ENCODE results near the gene ELAC2. TPM values are rescaled to one million over a fixed set of nuclear protein-coding genes. Genes with fewer than 3 reads are reported as not detected.

The ELAC2 gene
- polyA plus RNA-seq, 12 donors = 38.3 to 63.6 (median 47.8) TPM; not detected in 1

GRCh38 chr17:13025258-13025627 lies 7.4 kb upstream of the ELAC2 start:
- no peak for DNase-seq

DNA sequence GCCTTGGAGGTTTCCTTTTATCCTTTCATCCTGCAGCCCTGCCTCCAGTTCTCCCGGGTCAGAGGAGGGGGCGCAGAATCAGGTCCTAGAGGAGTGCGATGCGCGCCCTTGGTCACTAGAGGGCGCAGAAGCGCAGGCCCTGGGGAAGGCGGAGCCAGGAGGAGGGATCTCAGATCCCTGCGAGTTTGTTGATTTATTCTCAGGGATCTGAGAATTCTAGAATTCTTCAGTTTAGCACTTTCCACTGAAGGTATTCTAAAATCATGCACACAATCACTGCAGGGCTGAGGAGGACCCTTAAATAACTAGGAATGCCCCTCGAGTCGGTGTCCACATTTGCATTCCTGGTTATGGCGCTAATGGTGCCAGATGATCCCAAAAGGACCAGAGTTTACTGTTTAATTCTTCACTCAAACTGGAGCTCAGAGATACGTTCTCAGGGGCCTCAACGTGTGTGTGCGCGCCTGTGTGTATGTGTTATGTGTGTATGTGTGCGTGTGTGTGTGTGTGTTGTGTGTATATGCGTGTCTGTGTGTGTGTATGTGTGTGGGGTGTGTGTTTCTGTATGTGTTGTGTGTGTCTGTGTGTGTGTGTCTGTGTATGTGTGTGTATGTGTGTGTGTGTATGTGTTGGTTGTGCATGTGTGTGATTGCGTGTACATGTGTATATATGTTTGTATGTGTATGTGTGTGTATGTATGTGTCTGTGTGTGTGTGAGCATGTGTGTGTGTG lies 6.9 kb upstream of the ELAC2 start:
- DNase-seq = peak; percentile 76

- no peak for DNase-seq
Observed at GRCh38 chr17:13024016-13024415, 6.2 kb upstream of the ELAC2 start.

- DNase-seq = no peak
Observed at GRCh38 chr17:13016881-13017654, 759 bp downstream of the ELAC2 start.

DNA sequence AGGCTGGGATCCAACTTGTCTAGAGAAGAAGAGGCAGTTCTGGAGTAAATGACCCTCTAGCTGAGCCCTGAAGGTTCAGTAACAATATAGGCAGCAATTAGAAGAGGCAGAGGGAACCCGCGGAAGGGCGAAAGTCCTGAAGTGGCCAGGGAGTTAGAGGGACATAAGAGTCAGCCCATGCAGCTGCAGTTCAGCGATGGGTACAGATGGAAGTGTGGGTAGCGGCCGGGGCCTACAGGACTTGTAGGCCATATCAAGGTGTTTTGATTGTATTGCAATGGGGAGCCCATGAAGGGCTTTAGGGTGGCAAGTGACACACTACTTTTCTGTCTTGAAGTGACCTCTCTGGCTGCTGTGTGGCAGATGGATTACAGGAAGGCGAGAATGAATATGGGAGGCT lies 3.0 kb downstream of the ELAC2 start:
- DNase-seq = no peak

- no peak for DNase-seq
Observed at GRCh38 chr17:13010959-13011358, 6.9 kb downstream of the ELAC2 start.

GRCh38 chr17:13008461-13008860 lies 9.4 kb downstream of the ELAC2 start:
- no peak for DNase-seq

- no peak for DNase-seq
Observed at GRCh38 chr17:13005530-13005929, 12.3 kb downstream of the ELAC2 start.

DNA sequence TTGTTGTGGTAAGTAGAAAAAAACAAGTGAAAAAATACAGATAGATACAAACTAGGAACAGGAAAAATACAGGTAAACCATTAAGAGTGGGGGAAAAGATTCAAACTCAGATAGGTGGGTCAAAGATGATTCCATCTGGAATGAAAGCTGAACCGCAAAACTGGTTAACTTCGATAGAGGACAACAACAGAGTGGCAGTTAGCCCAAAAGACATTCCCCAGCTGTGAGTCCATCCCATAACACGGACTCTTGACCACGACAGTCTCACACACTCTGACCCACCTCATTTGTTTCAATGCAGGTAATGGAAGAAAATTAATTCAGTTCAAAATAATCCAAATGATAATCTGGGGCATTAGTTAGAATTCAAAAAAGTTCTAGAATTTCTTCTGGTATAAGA lies 13.5 kb downstream of the ELAC2 start:
- DNase-seq = no peak

DNA sequence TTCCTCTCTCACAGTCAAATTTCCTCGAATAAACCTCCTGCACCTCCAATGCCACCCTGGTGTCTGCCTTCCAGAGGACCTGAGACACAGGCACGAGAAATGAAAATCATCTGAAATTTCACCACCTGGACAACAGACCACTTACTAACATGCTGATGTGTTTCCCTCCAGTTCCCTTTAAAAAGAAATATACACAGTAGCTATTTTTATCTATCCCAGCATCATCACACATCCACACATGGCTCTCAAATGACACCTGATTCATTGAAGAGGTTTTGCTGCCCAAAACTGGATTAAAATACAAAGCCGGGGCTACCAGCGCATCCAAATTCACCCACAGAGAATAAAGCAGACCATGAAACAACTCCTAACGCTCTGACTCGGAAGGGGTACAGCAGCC lies 13.9 kb downstream of the ELAC2 start:
- no peak for DNase-seq

DNA sequence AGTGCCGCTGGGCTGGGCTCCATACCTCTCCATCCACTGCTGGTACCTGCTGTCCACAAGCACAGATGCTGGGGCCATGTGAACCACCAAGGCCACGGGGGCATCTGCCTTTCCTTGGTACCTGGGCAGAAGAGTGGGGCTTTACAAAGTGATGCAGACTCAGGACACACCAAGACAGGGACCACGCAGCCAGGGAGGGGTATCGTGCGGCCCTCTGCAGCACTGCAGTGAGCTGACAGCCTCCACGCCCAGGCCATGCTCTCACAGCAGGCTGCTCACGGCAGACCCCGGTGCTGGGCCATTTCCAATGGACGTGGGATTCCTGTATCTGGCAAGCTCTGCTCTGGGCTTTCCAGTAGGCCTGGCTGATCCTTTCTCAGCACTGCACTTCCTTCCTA lies 14.4 kb downstream of the ELAC2 start:
- DNase-seq = no peak

DNA sequence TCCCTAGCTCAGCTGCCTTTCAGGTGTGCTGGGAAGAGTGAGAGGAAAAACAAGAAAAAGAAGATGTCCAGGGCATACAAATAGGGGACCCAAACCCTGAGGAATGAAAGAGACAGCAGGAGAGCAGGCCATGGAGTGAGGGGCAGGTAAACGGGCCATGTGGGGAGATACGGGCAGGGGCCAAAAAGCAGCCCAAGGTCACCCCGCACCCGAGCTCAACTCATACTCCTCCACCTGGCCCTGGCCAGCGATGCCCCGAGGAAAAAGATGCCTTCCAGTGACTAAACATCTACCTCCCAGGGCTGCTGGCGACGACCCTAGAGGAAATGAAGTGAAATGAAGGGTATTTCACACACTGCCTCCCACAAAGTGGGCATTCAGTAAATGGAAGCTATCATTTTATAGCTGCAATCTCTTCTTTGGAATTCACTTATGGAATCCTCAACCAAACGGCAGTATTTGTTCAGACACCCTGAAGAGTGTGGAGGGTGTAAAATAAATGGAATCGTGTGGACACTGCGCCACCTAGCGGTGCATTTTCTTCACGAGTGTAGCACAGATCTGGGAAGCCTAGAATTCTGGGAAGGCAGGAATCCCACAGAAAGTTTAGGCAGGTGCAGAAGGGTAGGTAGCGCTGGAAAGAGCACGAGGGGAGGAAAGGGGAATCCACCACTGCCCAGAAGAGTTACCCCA lies 14.9 kb downstream of the ELAC2 start:
- peak; percentile 87 for DNase-seq

DNA sequence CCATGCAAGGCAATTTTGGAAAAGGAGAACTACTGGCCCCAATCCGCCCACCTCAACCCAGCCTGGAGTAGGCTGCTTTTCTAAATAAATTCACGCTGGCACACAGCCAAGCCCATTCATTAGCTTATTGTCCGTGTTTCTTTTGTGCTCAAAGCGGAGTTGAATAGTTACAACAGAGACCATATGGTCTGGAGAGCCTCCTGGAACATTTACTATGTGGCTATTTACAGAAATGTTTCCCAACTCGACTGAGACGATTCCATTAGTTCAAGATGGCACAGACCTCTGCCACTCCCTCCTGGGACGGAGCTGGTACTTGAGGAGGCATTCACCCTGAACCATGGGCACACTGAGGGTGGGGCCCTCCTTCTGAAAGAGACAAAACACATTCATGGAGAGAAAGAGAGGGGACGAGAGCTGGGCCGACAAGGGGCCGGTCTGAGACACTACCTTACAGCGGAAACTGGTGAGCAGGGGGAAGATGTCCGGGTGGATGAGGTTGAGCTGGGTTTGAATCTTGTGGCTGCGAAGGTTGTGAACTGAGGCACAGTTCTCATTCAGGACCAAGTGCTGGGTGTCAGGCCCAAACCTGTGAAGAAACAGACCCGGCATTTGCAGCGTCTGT lies 15.7 kb downstream of the ELAC2 start:
- DNase-seq = no peak

DNA sequence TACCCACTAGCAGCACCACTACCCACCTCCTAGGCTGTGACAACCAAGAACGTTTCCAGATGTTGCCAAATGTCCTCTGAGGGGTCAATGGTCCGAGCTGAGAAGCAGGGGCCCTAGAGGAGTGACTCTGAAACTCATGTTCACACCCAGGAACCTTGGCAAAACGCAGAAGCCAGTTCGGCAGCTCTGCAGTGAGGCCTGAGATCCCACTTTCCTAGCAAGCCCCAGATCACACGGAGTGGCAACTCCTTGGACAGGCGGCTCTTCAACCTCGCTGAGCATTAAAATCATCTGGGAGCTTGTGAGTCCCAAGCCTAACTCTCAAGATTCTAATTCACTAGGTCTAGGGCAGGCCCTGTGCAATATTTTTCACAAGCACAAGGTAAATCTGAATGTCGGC lies 17.3 kb downstream of the ELAC2 start:
- DNase-seq = no peak

DNA sequence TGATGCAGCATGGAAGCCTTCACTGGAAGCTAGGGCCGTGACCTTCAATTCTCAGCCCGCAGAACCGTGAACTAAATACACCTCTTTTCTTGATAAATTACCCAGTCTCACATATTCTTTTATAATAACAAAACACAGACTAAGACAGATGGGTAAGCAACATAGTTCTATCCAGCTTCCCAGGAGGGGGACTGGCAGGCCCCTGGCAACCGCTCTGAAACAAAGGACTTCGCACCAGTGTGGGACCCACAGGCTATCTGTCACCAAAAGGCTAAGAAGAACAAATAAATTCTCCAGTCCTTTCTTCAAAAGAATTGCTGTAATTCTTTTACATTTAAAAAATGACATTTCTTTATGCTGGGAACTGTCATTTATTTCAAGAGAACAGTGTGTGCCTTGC lies 19.0 kb downstream of the ELAC2 start:
- DNase-seq = no peak

DNA sequence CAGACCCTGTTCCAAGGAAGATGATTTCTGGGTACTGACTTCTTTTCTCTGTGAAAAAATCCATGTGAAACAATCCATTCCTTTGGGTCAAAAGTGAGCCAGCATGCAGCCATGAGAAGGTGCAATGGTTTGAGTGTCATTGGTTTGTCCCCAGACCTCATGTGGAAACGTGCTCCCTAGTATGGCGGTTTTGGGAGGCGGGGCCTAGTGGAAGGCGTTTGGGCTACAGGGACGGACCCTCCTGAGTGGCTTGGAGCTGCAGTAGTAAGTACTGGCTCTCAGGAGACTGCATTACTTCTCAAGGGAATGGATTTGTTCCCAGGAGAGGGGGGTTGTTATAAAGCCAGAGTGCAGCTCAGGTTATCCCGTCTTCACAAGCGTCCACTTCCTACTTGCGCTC lies 19.4 kb downstream of the ELAC2 start:
- DNase-seq = no peak

DNA sequence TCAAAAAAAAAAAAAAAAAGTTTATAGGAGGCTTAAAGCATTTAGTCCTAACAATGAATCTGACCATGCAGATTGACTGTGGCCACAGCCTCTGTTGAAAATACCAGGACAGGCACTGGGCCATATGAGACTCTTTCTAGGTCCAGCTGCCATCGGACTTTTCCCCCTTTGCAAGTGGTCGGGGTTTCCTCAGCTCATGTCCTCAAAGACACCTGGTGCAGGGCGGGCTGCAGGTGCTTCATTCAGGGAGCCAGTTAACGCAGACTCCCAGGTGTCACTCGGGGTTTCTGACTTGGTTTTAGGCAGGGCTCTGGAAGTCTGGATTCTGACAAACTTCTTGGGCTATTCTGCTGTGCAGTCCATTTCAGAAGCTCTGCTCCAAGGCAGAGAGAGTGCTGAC lies 20.9 kb downstream of the ELAC2 start:
- DNase-seq = no peak

- no peak for DNase-seq
Observed at GRCh38 chr17:12996357-12996756, 21.5 kb downstream of the ELAC2 start.

DNA sequence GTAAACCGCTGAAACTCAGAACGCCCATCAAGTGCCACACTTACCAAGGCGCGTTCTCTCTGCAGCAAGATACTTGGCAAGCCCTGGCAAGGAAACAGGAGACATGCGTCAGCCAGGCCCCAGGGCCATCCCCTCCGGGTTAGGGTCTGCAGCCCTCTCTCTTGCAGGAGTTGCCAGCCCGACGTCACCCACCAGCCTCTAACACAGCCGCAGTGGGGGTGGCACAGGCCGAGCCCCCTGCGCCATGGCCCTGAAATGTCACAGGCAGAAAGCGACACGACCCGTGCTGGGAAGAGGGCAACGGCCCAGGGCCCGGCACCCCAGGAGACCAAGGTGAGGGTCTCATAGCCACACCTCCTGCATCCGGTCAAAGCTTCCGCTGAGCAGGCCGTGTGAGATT lies 21.9 kb downstream of the ELAC2 start:
- DNase-seq = no peak

DNA sequence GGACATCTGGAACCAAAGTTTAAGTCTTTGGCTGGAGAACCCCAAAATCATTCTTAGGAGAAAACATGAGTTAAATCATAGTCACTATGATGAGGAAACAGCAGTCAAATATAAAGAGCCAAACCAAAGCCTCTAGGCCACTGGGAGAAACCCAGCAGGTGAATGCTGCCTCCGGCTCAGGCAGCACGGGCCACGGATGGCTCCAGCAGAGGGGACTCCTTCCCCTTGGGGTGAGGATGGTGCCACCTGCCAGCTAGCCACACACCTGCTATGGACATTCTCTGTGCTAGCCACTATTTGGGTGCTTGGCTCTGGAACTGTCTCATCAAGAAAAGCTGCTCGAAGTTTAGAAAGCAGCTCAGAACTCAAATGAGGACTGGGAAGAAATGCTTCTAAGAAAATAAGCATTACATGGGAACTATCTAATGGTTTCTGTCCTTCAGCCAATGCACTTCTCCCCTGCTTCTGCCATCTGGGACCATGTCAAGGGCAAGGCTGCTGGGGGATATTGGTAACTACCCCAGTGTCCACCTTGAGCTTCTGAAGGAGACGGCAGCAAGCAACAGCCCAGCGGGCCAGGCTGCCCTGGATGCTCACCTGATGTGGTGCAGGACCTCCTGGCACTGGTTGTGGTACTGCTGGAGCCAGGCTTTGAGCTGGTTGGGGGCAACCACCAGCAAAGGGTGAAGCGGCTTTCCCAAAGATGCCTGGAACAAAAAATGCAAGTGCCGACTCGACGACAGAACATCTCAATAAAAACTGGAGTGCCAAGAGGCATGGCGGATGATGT lies 22.5 kb downstream of the ELAC2 start:
- DNase-seq = no peak

- DNase-seq = no peak
Observed at GRCh38 chr17:12994341-12995074, 23.3 kb downstream of the ELAC2 start.
